ENCODE results near the gene FRS3.
"Not testable (repeated sequence)": the region's sequence is repeated elsewhere in the genome, so short reads cannot be mapped to it uniquely, and the experiment has no call there.

Gene FRS3

DNA sequence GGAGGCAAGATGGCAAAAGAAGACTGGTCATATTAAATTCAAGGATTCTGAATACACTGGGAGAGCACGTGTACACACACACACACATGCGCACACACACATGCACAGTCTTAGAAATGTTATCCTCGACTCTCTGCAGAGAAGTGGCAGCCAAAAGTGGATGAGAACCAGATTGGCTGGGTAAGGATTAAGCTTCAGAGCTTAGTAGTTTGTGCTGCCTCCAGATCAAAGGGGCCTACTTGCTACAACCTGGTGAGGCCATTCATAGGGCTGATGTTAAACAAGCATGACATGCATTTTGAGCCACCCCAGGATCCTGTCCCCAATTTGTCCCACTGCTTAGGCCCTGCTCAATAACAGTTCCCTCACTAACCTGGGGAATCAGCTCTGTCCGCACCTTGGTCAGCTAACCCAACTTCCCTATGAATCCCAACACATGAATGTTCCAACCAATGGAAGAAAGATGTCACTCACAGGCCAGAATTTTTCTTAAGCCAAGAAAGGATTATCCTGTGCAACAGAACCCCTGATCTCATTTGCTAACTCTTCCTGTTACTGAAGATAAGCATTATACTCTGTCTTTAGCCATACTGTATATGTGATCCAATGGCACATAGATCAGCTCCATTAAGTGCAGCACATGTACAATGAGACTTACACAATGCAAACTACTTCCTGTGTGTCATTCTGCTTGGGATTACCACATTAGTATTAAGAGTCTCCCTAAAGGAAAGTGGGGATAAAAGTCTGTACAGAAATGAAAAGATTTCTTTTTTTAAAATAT lies 38.8 kb upstream of the FRS3 start:
- H3K4me3 ChIP-seq (ENCODE audit: low read depth, low read length), result no peak overlapping the region
- DNase-seq (ENCODE audit: low read depth), result no peak
- TF ChIP-seq, protein P1, sequence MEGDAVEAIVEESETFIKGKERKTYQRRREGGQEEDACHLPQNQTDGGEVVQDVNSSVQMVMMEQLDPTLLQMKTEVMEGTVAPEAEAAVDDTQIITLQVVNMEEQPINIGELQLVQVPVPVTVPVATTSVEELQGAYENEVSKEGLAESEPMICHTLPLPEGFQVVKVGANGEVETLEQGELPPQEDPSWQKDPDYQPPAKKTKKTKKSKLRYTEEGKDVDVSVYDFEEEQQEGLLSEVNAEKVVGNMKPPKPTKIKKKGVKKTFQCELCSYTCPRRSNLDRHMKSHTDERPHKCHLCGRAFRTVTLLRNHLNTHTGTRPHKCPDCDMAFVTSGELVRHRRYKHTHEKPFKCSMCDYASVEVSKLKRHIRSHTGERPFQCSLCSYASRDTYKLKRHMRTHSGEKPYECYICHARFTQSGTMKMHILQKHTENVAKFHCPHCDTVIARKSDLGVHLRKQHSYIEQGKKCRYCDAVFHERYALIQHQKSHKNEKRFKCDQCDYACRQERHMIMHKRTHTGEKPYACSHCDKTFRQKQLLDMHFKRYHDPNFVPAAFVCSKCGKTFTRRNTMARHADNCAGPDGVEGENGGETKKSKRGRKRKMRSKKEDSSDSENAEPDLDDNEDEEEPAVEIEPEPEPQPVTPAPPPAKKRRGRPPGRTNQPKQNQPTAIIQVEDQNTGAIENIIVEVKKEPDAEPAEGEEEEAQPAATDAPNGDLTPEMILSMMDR (IDR thresholded peaks at IDR 0.05; ENCODE audit: low read depth, low read length, missing control alignments), result no peak

GRCh38 chr6:41815587-41815986 lies 35.9 kb upstream of the FRS3 start:
- H3K4me3 ChIP-seq (ENCODE audit: low read depth, low read length), result no peak overlapping the region
- TF ChIP-seq, protein P1 (IDR thresholded peaks at IDR 0.05; ENCODE audit: low read depth, low read length, missing control alignments), result no peak
- DNase-seq (ENCODE audit: low read depth), result no peak

- no peak overlapping the region for H3K4me3 ChIP-seq (ENCODE audit: low read depth, low read length)
- no peak for DNase-seq (ENCODE audit: low read depth)
- TF ChIP-seq, protein P1 (IDR thresholded peaks at IDR 0.05; ENCODE audit: low read depth, low read length, missing control alignments), result no peak
These were observed 34.9 kb upstream of the FRS3 start for GRCh38 chr6:41814629-41815028.

GRCh38 chr6:41813956-41814355 lies 34.3 kb upstream of the FRS3 start:
- H3K4me3 ChIP-seq (ENCODE audit: low read depth, low read length), result no peak overlapping the region
- no peak for DNase-seq (ENCODE audit: low read depth)
- TF ChIP-seq, protein P1 (IDR thresholded peaks at IDR 0.05; ENCODE audit: low read depth, low read length, missing control alignments), result no peak

GRCh38 chr6:41813469-41813868 lies 33.8 kb upstream of the FRS3 start:
- DNase-seq (ENCODE audit: low read depth), result no peak
- TF ChIP-seq, protein P1 (IDR thresholded peaks at IDR 0.05; ENCODE audit: low read depth, low read length, missing control alignments), result no peak

DNA sequence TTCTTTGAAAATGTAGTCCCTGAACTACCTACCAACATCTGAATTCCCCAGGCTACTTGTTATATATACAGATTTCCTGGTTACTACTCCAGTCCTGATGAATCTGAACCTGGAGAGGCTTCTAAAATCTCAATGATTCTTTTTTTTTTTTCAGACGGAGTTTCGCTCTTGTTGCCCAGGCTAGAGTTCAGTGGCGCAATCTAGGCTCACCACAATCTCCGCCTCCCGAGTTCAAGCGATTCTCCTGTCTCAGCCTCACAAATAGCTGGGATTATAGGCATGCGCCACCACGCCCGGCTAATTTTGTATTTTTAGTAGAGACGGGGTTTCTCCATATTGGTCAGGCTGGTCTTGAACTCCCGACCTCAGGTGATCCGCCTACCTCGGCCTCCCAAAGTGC lies 32.2 kb upstream of the FRS3 start:
- not testable (repeated sequence) for DNase-seq (ENCODE audit: low read depth); H3K4me3 ChIP-seq (ENCODE audit: low read depth, low read length)

More at GRCh38 chr6:41813469-41813868, 33.8 kb upstream of the FRS3 start:
- H3K4me3 ChIP-seq (ENCODE audit: low read depth, low read length), result no peak overlapping the region

GRCh38 chr6:41811095-41811494 lies 31.4 kb upstream of the FRS3 start:
- no peak overlapping the region for H3K4me3 ChIP-seq (ENCODE audit: low read depth, low read length)
- TF ChIP-seq, protein P1 (IDR thresholded peaks at IDR 0.05; ENCODE audit: low read depth, low read length, missing control alignments), result no peak
- no peak for DNase-seq (ENCODE audit: low read depth)

Data from GM12864 (cell line).